Smooth muscle cell of the brain vasculature (primary cell): Measurements from ENCODE around the gene DAGLA.

Source experiments
- DNase-seq: peaks from one replicate; pipeline ENCODE4 v3.0.0-alpha.2; 2012; ENCODE audit warnings: low read depth, low spot score

The DAGLA gene

GRCh38 chr11:61745781-61746441 is 65.7 kb downstream of the DAGLA start:
- DNase-seq: no peak

GRCh38 chr11:61746442-61747191 is 66.4 kb downstream of the DAGLA start:
- DNase-seq: no peak

GRCh38 chr11:61747192-61747966 is 67.2 kb downstream of the DAGLA start:
- DNase-seq: no peak

GRCh38 chr11:61747967-61748285 is 67.7 kb downstream of the DAGLA start:
- no peak for DNase-seq

GRCh38 chr11:61749591-61750217 is 69.5 kb downstream of the DAGLA start:
- DNase-seq: no peak

- no peak for DNase-seq
Measured at GRCh38 chr11:61750631-61751273, 70.6 kb downstream of the DAGLA start.

DNA sequence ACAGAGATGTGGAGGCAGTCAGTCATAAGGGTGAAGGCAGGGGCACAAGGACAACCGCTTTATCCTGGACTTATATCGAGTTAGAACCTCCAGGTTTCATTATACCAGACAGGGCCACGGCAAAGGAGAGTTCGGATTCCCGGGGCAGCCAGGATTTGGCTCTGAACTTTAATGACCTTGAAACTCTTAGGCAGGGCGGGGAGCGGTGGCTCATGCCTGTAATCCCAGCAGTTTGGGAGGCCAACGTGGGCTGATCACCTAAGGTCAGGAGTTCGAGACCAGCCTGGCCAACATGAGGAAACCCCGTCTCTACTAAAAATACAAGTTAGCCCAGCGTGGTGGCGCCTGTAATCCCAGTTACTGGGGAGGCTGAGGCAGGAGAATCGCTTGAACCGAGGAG is 71.2 kb downstream of the DAGLA start:
- DNase-seq: no peak

GRCh38 chr11:61752117-61752924 is 72.1 kb downstream of the DAGLA start, which contains the start of gene MYRF:
Gene MYRF, plus strand, starts transcription at chr11:61752636. Its CDS starts 109 bp downstream, at chr11:61752745.
- no peak for DNase-seq

- no peak for DNase-seq
Measured at GRCh38 chr11:61752925-61753521, 72.8 kb downstream of the DAGLA start.

DNA sequence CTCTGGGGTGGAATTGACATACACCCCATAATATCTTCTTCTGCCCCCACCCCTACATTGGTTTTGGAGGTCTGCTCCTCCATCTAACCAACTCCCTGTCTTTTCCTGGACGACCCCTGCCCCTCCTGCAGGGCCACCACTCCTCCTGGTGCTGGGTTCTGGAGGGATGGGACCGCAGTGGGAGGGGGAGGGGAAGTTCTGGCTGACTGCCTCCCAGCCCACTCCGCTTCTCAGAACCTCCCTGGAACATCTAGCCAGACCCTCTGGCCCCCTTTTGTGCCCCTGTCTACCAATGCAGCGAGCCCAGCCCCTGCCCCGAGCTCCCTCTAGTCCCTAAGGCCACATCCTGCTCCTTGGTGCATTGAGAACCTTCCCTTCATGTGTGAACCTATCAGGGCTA is 73.5 kb downstream of the DAGLA start:
- no peak for DNase-seq

DNA sequence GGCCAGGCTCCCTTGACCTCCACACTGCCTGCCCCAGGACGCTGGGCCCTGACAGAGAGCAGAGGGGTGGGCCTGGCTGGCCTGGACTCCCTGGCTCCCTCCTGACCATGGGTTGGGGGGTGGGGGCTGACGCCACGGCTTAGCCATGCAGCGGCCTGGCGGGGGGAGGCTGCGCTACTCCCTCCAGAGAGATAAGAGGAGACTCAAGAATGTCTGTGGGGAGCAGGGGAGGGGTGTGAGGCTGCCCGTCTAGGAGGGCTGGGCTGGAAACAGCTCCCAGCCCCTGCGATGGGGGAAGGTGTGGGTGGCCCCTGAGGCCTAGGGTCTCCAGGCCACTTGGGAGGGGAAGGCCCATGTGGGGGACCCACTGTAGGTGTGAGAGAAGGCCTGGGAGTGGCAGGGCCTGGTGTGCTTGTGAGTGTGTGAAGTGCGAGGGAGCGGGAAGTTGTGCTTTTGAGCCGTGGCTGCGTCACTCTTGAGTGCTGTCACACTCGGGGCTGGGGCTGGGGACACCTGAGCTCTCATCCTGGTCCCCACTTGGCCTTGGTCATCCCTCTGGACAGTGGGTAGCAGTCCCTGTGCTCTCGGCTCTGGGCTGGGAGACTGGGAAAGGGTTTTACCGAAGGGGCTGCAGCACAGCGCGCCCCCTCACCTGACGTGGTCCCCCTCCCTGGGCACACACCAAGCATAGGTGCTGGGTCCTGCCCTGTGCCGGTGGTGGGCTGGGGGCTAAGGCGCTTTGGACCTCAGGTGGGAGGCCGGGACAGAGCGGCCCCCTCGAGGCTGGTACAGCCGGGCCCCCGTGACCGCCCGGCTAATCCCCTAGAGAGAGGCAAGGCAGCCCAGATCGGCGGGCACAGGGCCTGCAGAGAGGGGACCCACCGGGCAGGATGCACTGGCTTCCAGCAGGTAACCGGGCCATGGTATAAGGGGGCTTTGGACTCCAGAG is 74.6 kb downstream of the DAGLA start:
- DNase-seq: no peak

DNA sequence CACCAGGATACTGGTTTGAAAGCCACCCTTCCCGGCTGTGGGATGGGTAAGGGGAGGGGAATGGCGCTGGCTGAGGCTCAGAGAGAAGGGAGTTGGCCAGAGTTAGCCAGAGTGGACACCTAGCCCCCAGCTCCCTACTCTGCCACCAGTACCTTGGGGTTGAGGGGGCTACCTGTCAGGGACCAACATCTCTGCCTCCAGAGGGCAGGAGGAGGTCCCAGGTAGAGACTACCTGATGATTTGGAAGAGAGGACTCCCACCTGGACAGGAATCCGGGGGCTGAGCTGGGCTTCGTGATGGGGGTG is 75.9 kb downstream of the DAGLA start:
- no peak for DNase-seq

GRCh38 chr11:61756452-61757212 is 76.4 kb downstream of the DAGLA start:
- no peak for DNase-seq

DNA sequence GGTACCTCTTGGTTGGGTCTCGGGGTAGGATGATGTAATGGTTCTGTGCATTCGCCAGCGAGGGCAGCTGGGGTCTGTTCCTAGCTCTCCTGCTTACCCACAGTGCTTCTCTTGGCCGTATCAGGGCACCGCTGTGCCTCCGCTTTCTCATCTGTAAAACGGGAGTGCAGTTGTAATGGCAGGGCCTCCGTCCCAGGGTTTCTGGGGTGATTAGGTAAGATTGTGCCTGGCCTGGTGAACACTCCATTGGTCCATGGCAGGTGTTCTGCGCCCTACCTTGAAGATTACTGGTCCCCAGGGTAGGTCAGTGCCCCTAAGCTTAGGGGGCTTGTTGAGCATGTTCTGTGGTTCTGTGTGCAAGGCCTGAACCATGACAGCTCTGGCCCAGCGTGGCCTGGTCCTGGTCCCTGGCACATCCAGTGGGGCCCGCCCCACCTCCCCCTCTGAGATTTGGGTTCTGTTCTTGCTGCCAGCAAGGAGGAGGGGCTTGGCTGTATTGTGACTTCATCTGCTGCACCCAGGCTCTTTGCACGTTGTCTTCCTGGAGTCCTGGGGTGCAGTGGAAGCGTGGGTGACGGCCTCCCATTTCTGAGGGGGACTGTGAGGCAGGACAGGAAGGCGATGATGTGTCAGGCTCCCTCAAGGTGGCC is 77.1 kb downstream of the DAGLA start:
- DNase-seq: no peak

- DNase-seq: no peak
Measured at GRCh38 chr11:61760946-61761345, 80.8 kb downstream of the DAGLA start.

- no peak for DNase-seq
Measured at GRCh38 chr11:61761440-61762222, 81.4 kb downstream of the DAGLA start.

- DNase-seq: no peak
Measured at GRCh38 chr11:61762223-61762615, 82.0 kb downstream of the DAGLA start.
